Astrocyte of the hippocampus (primary cell): ENCODE data around the gene INHA.

Experiments used
- DNase-seq: peaks from one replicate; pipeline ENCODE4 v3.0.0; 2011; ENCODE audit warnings: low read depth, low spot score

INHA gene

GRCh38 chr2:219611866-219612576 lies 39.9 kb downstream of the INHA start:
- no peak for DNase-seq

DNA sequence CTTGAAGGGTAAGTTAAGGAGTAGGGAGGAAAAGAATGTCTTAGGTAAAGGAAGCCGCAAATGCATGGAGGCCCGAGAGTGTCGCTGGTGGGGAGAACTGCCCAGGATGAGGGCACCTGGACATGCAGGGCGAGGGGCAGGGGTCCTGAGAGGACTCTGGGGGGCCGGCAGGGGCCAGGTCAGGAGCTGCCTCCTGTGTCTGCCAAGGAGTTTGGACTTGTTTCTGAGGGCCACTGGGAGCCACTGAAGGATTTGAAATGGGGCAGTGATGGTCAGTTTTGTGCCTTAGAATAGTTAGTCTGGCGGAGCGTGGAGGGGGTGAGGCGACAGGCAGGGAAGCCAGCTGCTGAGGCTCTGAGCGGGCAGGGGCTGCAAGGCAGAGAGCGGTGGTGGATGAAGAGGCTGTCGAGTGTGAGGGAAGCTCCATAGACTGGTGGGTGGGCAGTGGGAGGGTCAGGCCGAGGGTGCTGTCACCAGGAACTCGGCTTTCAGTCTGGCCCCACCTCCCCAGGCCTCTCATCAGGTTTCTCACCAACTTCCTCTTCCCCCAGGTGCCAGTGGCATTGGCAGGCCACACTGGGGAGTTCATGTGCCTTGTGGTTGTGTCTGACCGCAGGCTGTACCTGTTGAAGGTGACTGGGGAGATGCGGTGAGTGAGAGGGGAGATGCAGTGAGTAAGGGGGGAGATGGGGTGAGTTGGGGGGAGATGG lies 40.6 kb downstream of the INHA start:
- no peak for DNase-seq

DNA sequence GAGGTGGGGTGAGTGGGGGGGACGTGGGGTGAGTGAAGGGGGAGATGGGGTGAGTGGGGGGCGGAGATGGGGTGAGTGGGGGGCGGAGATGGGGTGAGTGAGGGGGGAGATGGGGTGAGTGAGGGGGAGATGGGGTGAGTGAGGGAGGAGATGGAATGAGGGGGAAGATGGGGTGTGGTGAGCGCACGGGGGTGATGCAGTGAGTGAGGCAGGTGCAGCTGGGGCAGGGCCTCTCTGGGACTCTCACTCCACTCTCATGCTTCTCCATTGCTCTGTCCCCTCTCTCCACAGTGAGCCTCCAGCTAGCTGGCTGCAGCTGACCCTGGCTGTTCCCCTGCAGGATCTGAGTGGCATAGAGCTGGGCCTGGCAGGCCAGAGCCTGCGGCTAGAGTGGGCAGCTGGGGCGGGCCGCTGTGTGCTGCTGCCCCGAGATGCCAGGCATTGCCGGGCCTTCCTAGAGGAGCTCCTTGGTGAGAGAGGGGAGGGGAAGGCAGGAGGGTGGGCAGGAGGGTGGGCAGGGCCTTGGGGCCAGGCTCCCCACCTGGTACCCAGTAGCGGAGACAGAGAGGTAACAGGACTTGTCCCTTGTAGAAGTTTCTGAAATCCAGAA lies 41.5 kb downstream of the INHA start:
- DNase-seq = no peak

DNA sequence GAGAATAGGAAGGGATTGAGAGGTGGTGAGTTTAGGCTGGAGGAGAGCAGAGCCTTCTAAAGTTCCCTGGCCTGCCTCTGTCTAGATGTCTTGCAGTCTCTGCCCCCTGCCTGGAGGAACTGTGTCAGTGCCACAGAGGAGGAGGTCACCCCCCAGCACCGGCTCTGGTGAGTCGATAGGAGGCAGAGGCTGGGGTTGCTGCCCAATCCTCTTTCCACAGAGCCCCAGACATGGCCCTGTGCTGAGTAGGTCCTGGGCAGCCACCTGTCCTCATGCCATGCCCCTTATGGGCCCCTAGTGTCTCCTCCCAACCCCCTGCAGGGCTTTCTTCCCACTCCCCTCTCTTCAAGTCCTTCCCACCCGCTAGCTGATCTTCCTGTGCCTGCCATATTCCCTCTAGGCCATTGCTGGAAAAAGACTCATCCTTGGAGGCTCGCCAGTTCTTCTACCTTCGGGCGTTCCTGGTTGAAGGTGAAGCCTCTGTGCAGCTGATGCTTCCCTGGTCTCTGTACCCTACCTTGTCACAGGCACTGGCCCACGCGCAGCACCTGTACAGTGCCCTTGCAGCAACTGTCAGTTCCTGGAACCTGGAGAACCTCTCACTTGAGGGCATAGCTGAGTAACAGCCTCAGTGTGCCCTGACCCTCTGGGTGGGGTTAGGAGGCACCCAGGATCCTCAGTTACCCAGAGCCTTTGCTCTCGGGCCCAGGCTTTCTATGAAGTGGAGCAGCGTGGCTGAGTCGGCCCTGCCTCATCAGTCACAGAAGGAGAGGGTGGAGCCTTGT lies 42.2 kb downstream of the INHA start:
- DNase-seq = no peak

- DNase-seq = no peak
Observed at GRCh38 chr2:219615036-219615435, 42.9 kb downstream of the INHA start.

DNA sequence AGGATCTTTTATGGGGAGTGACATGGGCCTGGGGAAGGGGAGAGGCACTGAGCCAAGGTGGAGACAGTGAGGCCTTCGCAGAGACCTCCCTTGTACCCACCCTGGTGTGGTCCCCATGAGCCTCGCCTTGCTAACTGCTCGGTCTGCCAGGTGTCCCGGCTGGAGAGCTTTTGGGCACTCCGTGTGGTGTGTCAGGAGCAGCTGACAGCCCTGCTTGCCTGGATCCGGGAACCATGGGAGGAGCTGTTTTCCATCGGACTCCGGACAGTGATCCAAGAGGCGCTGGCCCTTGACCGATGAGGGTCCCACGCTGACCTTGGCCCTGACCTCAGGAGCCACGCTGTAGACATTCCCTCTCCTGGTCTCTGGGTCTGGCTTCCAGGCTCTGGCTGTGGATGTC lies 43.8 kb downstream of the INHA start:
- no peak for DNase-seq

DNA sequence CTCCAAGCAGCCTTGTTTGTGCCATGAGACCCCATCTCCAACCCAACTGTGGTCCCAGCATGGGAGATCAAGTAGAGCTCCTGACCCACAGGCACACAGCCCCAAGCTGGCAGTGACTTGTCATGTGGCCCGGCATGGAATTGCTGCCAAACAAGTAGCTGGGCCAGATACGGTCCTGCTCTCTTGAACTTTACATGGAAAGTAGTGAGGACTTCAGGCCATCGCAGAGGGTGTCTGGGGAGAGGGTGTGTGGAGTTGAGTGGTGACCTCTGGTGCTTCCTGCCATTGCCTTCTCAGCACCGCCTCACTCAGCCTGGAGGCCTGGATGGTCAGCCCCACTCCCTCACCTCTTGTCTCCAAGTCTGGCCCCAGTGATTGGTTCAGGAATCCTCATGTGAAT lies 44.4 kb downstream of the INHA start:
- no peak for DNase-seq

- no peak for DNase-seq
Observed at GRCh38 chr2:219618733-219619122, 46.6 kb downstream of the INHA start.

DNA sequence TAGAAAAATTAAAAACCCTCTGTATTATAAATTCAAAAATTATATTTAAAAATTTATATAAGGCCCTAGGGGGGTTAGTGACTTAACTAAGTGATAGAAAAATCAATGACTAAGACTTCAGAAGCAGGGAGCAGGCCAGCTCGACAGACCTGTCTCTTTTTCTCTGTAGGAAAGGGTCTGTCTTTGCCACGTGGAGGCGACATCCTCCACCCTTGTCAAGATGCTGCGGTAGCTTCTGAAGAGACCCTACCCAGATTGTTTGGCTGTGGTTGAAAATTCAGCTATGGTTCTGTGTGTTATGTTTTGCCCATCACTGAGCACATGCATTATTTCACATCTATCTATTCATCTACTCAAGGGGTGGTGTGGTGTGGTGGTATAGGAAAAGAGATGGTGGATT lies 47.1 kb downstream of the INHA start:
- DNase-seq = peak; percentile 26

DNA sequence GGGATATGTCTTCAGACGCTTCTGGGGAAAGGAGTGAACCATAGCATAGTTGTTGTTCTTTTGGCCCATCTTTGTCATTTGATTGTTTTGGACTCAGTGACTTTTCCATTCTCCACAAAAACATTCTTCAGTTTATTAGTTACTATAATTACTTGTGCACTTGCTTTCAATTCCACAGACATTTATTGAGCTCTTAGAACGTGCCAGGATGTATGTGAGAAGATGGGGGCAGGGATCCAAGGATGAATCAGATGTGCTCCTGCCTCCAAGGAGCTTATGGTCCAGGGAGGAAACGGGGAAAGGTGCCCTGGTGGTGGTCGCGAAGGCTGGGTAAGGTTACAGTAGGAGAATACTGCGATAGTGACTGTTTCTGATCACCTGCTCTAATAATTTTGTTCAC lies 48.4 kb downstream of the INHA start:
- DNase-seq = no peak

- DNase-seq = no peak
Observed at GRCh38 chr2:219621935-219622334, 49.8 kb downstream of the INHA start.

DNA sequence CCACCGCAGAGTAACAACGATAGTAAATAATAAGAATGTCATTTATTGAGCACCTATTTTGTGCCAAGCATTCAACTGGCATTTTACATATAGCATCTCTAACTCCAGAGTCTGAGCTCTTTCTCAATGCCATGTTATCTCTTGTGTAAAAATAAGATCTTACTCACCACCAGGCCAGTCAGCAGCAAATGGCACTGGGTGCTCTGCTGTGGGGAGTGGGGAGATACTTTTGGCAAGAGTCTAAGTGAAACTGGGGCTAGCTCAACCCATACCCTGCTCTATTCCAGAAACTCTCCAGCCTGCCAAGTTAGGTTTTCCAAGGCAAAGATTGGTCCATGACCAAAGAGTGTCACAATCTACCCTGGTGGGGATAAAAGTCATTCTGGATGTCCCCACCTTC lies 50.4 kb downstream of the INHA start:
- DNase-seq = no peak

GRCh38 chr2:219624565-219624964 lies 52.5 kb downstream of the INHA start:
- no peak for DNase-seq

DNA sequence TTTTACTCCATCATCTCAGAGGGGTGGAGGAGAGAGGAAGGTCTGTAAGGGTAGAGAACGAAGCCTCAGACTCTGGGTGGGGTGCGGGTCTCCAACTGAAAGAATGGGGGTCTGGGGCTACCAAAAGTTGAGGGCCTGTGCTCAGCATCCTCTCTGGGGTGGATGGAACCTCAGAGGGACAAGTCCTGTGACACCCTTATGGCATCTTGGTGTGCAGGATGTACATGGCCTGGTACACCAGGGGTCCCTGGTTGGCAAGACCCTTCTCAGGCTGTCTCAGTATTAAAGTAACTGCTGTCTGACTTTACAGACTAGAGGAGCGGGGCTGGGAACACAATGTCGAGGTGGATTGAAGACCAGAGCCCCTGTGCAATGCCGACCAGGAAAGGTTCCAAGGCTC lies 53.1 kb downstream of the INHA start:
- DNase-seq = no peak
